ENCODE results near the gene SFTPA2.
"Not testable (repeated sequence)": the region's sequence is repeated elsewhere in the genome, so short reads cannot be mapped to it uniquely, and the experiment has no call there.

Gene SFTPA2

DNA sequence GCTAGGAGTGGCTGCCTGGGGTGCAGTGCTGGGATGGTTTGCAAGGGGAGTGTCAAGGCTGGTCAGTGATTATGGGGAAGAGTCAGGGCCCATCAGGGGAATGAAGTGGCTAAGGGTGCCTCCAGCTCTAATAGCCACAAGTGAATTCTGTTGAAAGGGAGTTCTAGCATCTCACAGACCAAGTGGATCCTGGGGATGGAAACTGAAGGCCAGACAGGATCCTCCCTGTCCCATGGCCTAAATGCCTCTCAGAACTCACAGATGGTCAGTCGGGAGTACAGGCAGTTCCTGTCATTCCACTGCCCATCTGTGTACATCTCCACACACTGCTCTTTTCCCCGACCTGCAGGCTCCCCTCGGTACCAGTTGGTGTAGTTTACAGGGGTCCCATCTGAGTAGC is 3.2 kb downstream of the SFTPA2 start:
- DNase-seq: not testable (repeated sequence)

DNA sequence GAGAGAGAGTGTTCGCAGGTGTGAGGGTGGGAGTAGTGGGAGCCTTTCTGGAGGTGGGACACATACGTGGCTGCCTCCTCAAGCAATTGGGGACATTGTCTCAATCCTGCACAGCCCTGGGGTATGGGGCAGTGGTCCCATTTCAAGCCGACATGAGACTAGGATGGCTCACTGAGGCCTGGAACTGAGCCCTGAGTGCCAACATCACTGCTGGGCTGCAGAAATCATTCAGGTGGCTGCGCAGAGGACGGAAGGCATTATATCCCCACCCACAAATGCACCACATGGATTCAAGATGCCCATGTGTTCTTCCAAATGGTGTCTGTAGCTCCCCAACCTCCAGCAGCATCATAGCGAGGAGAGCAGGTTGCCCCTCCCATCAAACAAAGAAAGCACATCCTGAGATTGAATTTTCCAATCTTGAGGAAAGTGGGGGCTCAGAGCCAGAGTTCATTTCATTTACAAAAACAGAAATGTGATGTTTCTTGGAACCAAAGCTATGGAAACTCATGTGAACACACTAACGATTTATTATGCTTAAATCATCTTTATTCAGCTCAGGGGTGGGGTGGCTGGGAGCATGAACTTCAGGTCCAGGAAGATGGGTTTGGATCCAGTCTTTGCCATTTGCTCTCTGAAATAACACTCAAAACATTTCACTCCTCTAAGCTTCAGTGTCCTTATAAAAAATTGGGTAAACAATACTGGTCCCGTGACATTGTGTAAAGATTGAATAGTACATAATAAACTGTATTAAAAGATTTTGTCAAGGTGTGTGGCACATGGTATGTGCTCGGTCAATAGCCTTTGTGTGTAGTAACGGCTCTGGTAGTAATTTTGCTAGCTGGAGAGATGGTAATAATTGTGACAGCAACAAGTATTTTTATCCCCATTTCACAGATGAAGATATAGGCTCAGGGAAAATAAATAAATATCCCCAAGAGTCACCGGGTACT is 4.6 kb downstream of the SFTPA2 start:
- DNase-seq: no peak

- DNase-seq: no peak
Measured at GRCh38 chr10:79552143-79552542, 8.1 kb downstream of the SFTPA2 start.

DNA sequence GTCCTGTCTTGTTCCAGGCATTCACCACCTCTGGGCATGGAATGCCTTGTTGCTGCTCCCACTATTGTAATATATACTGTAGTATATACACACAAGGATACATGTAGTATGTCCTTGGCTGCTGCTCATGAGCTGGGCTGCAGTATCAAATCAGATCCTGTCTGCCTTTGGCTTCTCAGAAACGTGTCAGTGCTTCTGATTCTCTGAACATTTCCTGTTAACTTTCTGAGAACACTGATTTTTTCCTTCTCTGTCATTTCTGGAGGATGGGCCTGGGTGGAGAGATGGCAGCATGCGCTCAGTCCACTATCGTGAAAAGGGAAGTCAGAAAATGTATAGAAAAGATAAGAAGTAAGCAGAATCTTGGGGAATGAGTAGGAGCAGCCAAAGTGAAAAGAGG is 12.2 kb downstream of the SFTPA2 start:
- no peak for DNase-seq

GRCh38 chr10:79547128-79547527 is 13.1 kb downstream of the SFTPA2 start:
- not testable (repeated sequence) for DNase-seq

GRCh38 chr10:79544926-79545659 is 15.1 kb downstream of the SFTPA2 start:
- DNase-seq: not testable (repeated sequence)

- not testable (repeated sequence) for DNase-seq
Measured at GRCh38 chr10:79544408-79544807, 15.8 kb downstream of the SFTPA2 start.

- no peak for DNase-seq
Measured at GRCh38 chr10:79542626-79543025, 17.6 kb downstream of the SFTPA2 start.

GRCh38 chr10:79540930-79541329 is 19.3 kb downstream of the SFTPA2 start:
- not testable (repeated sequence) for DNase-seq

- not testable (repeated sequence) for DNase-seq
Measured at GRCh38 chr10:79538311-79538710, 21.9 kb downstream of the SFTPA2 start.

- not testable (repeated sequence) for DNase-seq
Measured at GRCh38 chr10:79533903-79534175, 26.4 kb downstream of the SFTPA2 start.

DNA sequence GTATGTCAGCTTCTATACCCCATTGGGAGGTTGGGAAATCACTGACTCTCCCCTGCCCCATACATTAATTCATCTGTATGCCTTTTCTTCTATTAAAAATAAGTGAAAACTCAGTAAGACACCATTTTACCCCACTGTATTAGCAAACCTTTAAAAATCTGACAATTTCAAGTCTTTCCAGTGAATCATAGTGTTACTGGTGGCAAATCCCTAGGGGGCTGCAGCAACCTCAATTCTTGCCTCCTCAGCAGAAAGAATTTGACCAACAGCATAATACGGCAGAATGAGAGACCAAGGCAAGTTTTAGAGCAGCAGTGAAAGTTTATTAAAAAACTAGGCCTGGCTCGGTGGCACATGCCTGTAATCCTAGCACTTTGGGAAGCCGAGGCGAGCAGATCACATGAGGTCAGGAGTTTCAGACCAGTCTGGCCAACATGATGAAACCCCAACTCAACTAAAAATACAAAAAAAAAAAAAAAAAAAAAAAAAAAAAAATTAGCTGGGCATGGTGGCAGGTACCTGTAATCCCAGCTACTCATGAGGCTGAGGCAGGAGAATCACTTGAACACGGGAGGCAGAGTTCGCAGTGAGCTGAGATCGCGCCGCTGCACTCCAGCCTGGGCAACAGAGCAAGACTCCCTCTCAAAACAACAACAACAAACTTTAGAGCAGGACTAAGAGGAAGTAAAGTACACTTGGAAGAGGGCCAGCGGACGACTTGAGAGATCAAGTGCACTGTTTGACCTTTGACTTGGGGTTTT is 26.9 kb downstream of the SFTPA2 start:
- not testable (repeated sequence) for DNase-seq

- not testable (repeated sequence) for DNase-seq
Measured at GRCh38 chr10:79528261-79528660, 31.9 kb downstream of the SFTPA2 start.

DNA sequence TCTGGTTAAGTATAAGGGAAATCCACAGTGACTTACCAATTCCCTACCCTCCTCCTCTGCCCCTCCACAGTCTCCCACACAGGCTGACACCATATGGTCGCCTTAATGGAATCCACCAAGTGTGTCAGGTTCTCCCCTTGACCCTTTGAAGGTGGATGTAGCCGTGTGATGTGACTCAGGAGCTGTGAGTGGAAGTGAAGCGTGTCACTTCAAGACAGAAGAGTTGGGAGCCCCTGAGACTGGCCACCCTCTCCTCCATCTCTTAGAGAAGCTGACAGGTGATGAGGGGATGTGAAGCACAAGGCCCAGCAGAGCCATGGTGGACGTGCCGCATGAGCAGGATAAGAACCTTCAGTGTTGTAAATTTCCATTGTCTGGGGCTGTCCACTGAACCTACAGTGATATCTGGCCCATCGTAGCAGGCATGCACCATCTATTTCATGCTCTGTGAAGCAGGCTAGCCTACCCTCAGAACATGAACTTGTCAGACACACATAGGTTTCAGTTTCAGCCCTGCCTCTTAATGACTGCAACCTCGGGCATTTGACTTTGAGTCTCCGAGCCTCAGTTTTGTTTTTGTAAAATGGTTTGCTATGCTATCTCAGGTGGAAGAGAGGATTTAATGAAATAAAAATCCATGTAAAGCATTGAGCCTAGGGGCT is 35.0 kb downstream of the SFTPA2 start:
- DNase-seq: not testable (repeated sequence)

DNA sequence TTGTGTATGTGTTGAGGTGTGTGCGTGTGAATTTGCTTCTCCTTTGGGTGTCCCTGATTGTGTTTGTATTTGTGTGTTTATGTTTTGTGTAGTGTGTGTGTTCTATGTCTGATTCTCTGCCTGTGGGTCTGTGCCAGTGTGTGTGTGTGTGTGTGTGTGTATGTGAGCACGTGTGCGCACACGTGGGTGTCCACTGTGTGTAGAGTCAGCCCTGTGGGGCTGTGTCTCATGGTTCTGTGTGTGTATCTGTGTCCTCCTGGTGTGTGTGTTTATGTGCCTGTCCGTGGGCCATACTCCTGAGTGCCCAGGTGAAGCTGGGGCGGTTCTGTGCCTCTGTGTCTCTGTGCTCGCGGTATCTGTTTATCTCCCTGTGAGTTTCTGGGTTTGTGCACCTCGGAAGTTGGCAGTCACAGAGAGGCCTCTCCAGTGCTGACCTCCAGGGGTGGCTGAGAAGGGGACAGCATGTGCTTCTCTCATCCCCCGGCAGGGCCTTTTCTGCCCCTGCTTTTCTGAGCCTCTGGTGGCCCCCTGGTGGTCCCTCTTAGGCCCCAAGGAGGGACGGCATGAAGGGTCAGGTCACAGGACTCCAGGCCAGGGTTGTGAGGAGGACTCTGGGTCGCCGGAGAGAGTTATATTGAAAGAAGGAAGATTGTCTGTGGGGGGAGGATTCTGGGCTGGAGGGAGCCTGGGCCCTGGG is 36.9 kb downstream of the SFTPA2 start:
- not testable (repeated sequence) for DNase-seq

DNA sequence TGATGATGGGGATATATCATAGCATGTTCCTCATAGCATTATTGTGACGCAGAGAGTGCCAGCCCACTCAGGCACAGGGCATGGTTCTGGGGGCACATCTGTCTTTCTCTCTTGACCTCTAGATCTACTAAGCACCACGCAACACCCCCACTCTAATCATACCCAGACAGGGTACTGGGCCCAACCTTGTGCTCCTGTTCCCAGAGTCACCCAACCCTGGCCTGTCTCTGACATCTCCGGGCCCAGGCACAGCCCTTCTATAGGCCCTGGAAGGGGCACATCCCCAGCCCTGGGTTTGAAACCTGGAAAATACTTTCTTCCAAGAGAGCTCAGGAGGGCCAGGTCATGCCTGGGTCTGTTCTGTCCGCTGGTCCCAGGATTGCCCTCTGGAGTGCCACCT is 37.7 kb downstream of the SFTPA2 start:
- DNase-seq: not testable (repeated sequence)

GRCh38 chr10:79521751-79522150 is 38.5 kb downstream of the SFTPA2 start:
- not testable (repeated sequence) for DNase-seq

GRCh38 chr10:79517567-79517966 is 42.6 kb downstream of the SFTPA2 start:
- DNase-seq: not testable (repeated sequence)

GRCh38 chr10:79516532-79517205 is 43.5 kb downstream of the SFTPA2 start:
- not testable (repeated sequence) for DNase-seq

- DNase-seq: not testable (repeated sequence)
Measured at GRCh38 chr10:79511891-79512583, 48.2 kb downstream of the SFTPA2 start, which contains the start of gene EIF5AL1. Gene EIF5AL1, plus strand, starts transcription at chr10:79512533. Its CDS starts 117 bp downstream, at chr10:79512650.
